Measurements from ENCODE around the gene TBC1D9.

GRCh38 chr4:140611854-140612253 lies 144.3 kb downstream of the TBC1D9 start:
- TF ChIP-seq POLR2A (IDR thresholded peaks at IDR 0.05; ENCODE audit: low read depth, low read length) (no peak), POLR2AphosphoS5 (IDR thresholded peaks at IDR 0.05; ENCODE audit: low read depth, low read length) (no peak)
